Motor neuron (in vitro differentiated cells): Measurements from ENCODE around the gene SPEF2. TPM values are rescaled to one million over a fixed set of nuclear protein-coding genes. Genes with fewer than 3 reads are reported as not detected.

Source experiments
- ATAC-seq, 8 experiments: fragments of 200-7000 bp; cut with Tn5 transposase; replicated peaks in 6 of 8; 2 replicates each; pipeline ENCODE4 v1.8.0; 2021; ENCODE audit warnings: mild to moderate bottlenecking in 8 of 8, moderate library complexity in 8 of 8
- H3K27ac ChIP-seq, 2 donors: fragments of 250-450 bp; sonication (Bioruptor Pico); 2 replicates each; pipeline ENCODE4 v1.9.0; 2021; ENCODE audit warnings: antibody characterized with exemption in 2 of 2, mild to moderate bottlenecking in 2 of 2, moderate library complexity in 1 of 2
- H3K4me1 ChIP-seq, 2 donors: fragments of 250-450 bp; sonication (Bioruptor Pico); replicated peaks in 1 of 2; 2 replicates each; pipeline ENCODE4 v1.6.1; 2021; ENCODE audit warnings: antibody characterized with exemption in 2 of 2, mild to moderate bottlenecking in 2 of 2, moderate library complexity in 1 of 2
- H3K4me3 ChIP-seq, 5 donors: fragments of 250-450 bp; sonication (Bioruptor Pico); 2 replicates each; pipeline ENCODE4 v1.9.0; 2021; ENCODE audit warnings: antibody characterized with exemption in 5 of 5, mild to moderate bottlenecking in 5 of 5, moderate library complexity in 4 of 5
- WGBS, 10 experiments: fragments of 450-650 bp; shearing (Covaris generic); methylation state at CpG; one replicate each; pipeline ENCODE4 v1.0.0; 2022; 5-methylcytosine and 5-hydroxymethylcytosine counted together
- in situ Hi-C, 9 experiments: fragments of 400-800 bp; cut with MboI; loops; one replicate each; pipeline ENCODE4 v1.15.0; 2021; ENCODE audit warnings: low sequenced_read_pairs in 9 of 9, low pct_unique_long_range_greater_than_20kb in 2 of 9; ENCODE audit not compliant: unreplicated experiment in 9 of 9
- total RNA-seq, 8 experiments: library from RNA; unstranded; fragments of 300-600 nt; gene quantifications; 2 replicates each; pipeline versions ENCODE4 v1.2.3 to v1.2.4, GENCODE V29; 2022

The SPEF2 gene
- total RNA-seq, 8 experiments from 2014 or later: 3.3 to 31.7 (median 4.9) TPM

GRCh38 chr5:35681911-35682310 lies 64.2 kb downstream of the SPEF2 start:
- Histone ChIP-seq H3K4me1 (no peaks in the 10 kb centered on the region), H3K27ac (no peak overlapping the region), H3K4me3 (no peak overlapping the region)
- in situ Hi-C loops: no loop called here
- 17 to 71% (median 45%) methylated on average over 1 of the region's 1 CpG; no CpG with 5 or more reads in 4 of the 10 experiments for WGBS, 10 experiments
- ATAC-seq: no peak

GRCh38 chr5:35683466-35683865 lies 65.8 kb downstream of the SPEF2 start:
- in situ Hi-C loops: no loop called here

GRCh38 chr5:35685161-35685560 lies 67.5 kb downstream of the SPEF2 start:
- H3K4me3 ChIP-seq: no peak overlapping the region
- 86 to 100% (median 96%) methylated on average over 1 of the region's 1 CpG; no CpG with 5 or more reads in 2 of the 10 experiments for WGBS, 10 experiments
- no peak for ATAC-seq
- no peaks in the 10 kb centered on the region for H3K4me1 ChIP-seq
- H3K27ac ChIP-seq: no peak overlapping the region
- in situ Hi-C loops: no loop called here

More at GRCh38 chr5:35683466-35683865, 65.8 kb downstream of the SPEF2 start:
- H3K4me1 ChIP-seq: no peaks in the 10 kb centered on the region
- ATAC-seq: no peak
- H3K27ac ChIP-seq: no peak overlapping the region
- no peak overlapping the region for H3K4me3 ChIP-seq
- WGBS, 10 experiments: 63 to 97% (median 88%) methylated on average over 1 to 6 of the region's 6 CpGs; no CpG with 5 or more reads in 3 of the 10 experiments

- in situ Hi-C loops: no loop called here
- Histone ChIP-seq H3K4me1 (no peaks in the 10 kb centered on the region), H3K4me3 (no peak overlapping the region), H3K27ac (no peak overlapping the region)
- ATAC-seq: no peak
- WGBS, 10 experiments: 40 to 92% (median 63%) methylated on average over 1 to 2 of the region's 2 CpGs; no CpG with 5 or more reads in 2 of the 10 experiments
Measured at GRCh38 chr5:35687961-35688360, 70.3 kb downstream of the SPEF2 start.

- no peaks in the 10 kb centered on the region for H3K4me1 ChIP-seq
- ATAC-seq: no peak
- H3K27ac ChIP-seq: no peak overlapping the region
- no peak overlapping the region for H3K4me3 ChIP-seq
- WGBS, 10 experiments: 0 to 86% (median 37%) methylated on average over 1 to 2 of the region's 2 CpGs; no CpG with 5 or more reads in 2 of the 10 experiments
- in situ Hi-C loops: no loop called here
Measured at GRCh38 chr5:35694481-35694880, 76.8 kb downstream of the SPEF2 start.

- ATAC-seq: no peak
- no peaks in the 10 kb centered on the region for H3K4me1 ChIP-seq
- 43 to 100% (median 67%) methylated on average over 1 to 4 of the region's 4 CpGs; no CpG with 5 or more reads in 1 of the 10 experiments for WGBS, 10 experiments
- in situ Hi-C loops: no loop called here
- H3K4me3 ChIP-seq: no peak overlapping the region
- H3K27ac ChIP-seq: no peak overlapping the region
Measured at GRCh38 chr5:35698047-35698808, 80.6 kb downstream of the SPEF2 start.

- in situ Hi-C loops: no loop called here
- H3K4me1 ChIP-seq: no peaks in the 10 kb centered on the region
- WGBS, 10 experiments: 80 to 100% (median 94%) methylated on average over 1 of the region's 1 CpG; no CpG with 5 or more reads in 2 of the 10 experiments
- no peak for ATAC-seq
- H3K4me3 ChIP-seq: no peak overlapping the region
- H3K27ac ChIP-seq: no peak overlapping the region
Measured at GRCh38 chr5:35707659-35708058, 90.0 kb downstream of the SPEF2 start.

- no peak for ATAC-seq
- 67 to 100% (median 97%) methylated on average over 1 to 2 of the region's 2 CpGs for whole genome bisulfite sequencing, 10 experiments
- Histone ChIP-seq H3K27ac (no peak overlapping the region), H3K4me3 (no peak overlapping the region), H3K4me1 (no peaks in the 10 kb centered on the region)
- in situ Hi-C loops: no loop called here
Measured at GRCh38 chr5:35709688-35710087, 92.0 kb downstream of the SPEF2 start.

GRCh38 chr5:35717718-35718117 lies 100.1 kb downstream of the SPEF2 start:
- Histone ChIP-seq H3K27ac (no peak overlapping the region), H3K4me1 (peaks cover 0 to 4% of the 10 kb centered on the region in 2 donors), H3K4me3 (no peak overlapping the region)
- in situ Hi-C loops: no loop called here
- ATAC-seq: no peak
- 61 to 84% (median 72%) methylated on average over 4 to 5 of the region's 5 CpGs; no CpG with 5 or more reads in 3 of the 10 experiments for WGBS, 10 experiments

- WGBS, 10 experiments: 51 to 96% (median 89%) methylated on average over 2 to 3 of the region's 3 CpGs; no CpG with 5 or more reads in 1 of the 10 experiments
- Histone ChIP-seq H3K27ac (no peak overlapping the region), H3K4me1 (no peaks in the 10 kb centered on the region), H3K4me3 (no peak overlapping the region)
- in situ Hi-C loops: no loop called here
- no peak for ATAC-seq
Measured at GRCh38 chr5:35735718-35736117, 118.1 kb downstream of the SPEF2 start.

GRCh38 chr5:35736280-35736679 lies 118.6 kb downstream of the SPEF2 start:
- in situ Hi-C loops: no loop called here
- ATAC-seq: no peak
- H3K27ac ChIP-seq: no peak overlapping the region
- no peaks in the 10 kb centered on the region for H3K4me1 ChIP-seq
- no peak overlapping the region for H3K4me3 ChIP-seq

- H3K4me1 ChIP-seq: no peaks in the 10 kb centered on the region
- WGBS, 10 experiments: 8 to 100% (median 61%) methylated on average over 1 to 5 of the region's 5 CpGs
- ATAC-seq: peak in 4 of 8 experiments; percentile 51 to 88 (median 82)
- in situ Hi-C loops: no loop called here
- H3K27ac ChIP-seq: no peak overlapping the region
- no peak overlapping the region for H3K4me3 ChIP-seq
Measured at GRCh38 chr5:35741126-35741716, 123.6 kb downstream of the SPEF2 start.

GRCh38 chr5:35741971-35742370 lies 124.3 kb downstream of the SPEF2 start:
- Histone ChIP-seq H3K4me1 (no peaks in the 10 kb centered on the region), H3K27ac (no peak overlapping the region), H3K4me3 (no peak overlapping the region)
- in situ Hi-C loops: no loop called here
- no peak for ATAC-seq
- 63 to 100% (median 91%) methylated on average over 1 of the region's 1 CpG for WGBS, 10 experiments

- Histone ChIP-seq H3K4me3 (no peak overlapping the region), H3K4me1 (no peaks in the 10 kb centered on the region), H3K27ac (no peak overlapping the region)
- in situ Hi-C loops: no loop called here
- ATAC-seq: no peak
Measured at GRCh38 chr5:35743644-35744043, 126.0 kb downstream of the SPEF2 start.
